Spleen (tissue), 11 donors: ENCODE measurements around the gene G2E3. TPM values are rescaled to one million over a fixed set of nuclear protein-coding genes. Genes with fewer than 3 reads are reported as not detected.
"Not testable (repeated sequence)": the region's sequence is repeated elsewhere in the genome, so short reads cannot be mapped to it uniquely, and the experiment has no call there.

Source experiments
- DNase-seq: peaks from one replicate; pipeline ENCODE4 v3.0.0-alpha.2; 2020
- H3K27ac ChIP-seq, 8 donors: fragments of 200-600 bp; sonication (generic) in 7 of 8; 1 replicate in 4 of 8; 2 replicates in 4 of 8; pipeline versions ENCODE4 v1.5.0 to v1.8.0; 2016 to 2021; ENCODE audit warnings: inconsistent platforms in 4 of 8, mild to moderate bottlenecking in 4 of 8, moderate library complexity in 1 of 8
- H3K27me3 ChIP-seq, 7 donors: fragments of 200-600 bp; sonication (generic) in 6 of 7; replicated peaks in 1 of 7; 1 replicate in 4 of 7; 2 replicates in 3 of 7; pipeline versions ENCODE4 v1.5.0 to v1.8.0; 2016 to 2021; ENCODE audit warnings: inconsistent platforms in 3 of 7, mild to moderate bottlenecking in 1 of 7
- H3K36me3 ChIP-seq, 6 donors: fragments of 200-600 bp; sonication (generic) in 5 of 6; 1 replicate in 4 of 6; 2 replicates in 2 of 6; pipeline versions ENCODE4 v1.5.0 to v1.8.0; 2016 to 2021; ENCODE audit warnings: inconsistent platforms in 2 of 6
- H3K4me1 ChIP-seq, 6 donors: fragments of 200-600 bp; sonication (generic) in 5 of 6; 1 replicate in 3 of 6; 2 replicates in 3 of 6; pipeline versions ENCODE4 v1.5.0 to v1.8.0; 2016 to 2021; ENCODE audit warnings: inconsistent platforms in 3 of 6
- H3K4me3 ChIP-seq, 8 donors: fragments of 200-600 bp; sonication (generic) in 7 of 8; 1 replicate in 4 of 8; 2 replicates in 4 of 8; pipeline versions ENCODE4 v1.5.0 to v1.8.0; 2016 to 2021; ENCODE audit warnings: inconsistent platforms in 4 of 8, mild to moderate bottlenecking in 4 of 8, moderate library complexity in 2 of 8
- H3K9me3 ChIP-seq, 8 donors: fragments of 200-600 bp; sonication (generic) in 7 of 8; 1 replicate in 4 of 8; 2 replicates in 4 of 8; pipeline versions ENCODE4 v1.5.0 to v1.8.0; 2016 to 2021; ENCODE audit warnings: inconsistent platforms in 4 of 8
- CTCF ChIP-seq, 11 experiments: fragments of 200-600 bp in 7 of 11; fragments of 450-650 bp in 4 of 11; sonication (generic) in 4 of 11; IDR thresholded peaks in 8 of 11; conservative IDR thresholded peaks in 3 of 11; 1 replicate in 7 of 11; 2 replicates in 4 of 11; pipeline versions ENCODE4 v1.4.0 to v1.8.0; 2016 to 2021; ENCODE audit warnings: antibody characterized with exemption in 11 of 11, inconsistent platforms in 4 of 11, mild to moderate bottlenecking in 1 of 11
- POLR2A ChIP-seq, 3 donors: fragments of 450-650 bp; IDR thresholded peaks; one replicate each; pipeline ENCODE4 v1.5.1; 2017; ENCODE audit warnings: antibody characterized with exemption in 3 of 3, mild to moderate bottlenecking in 1 of 3
- POLR2AphosphoS5 ChIP-seq, 3 donors: sonication (generic); formaldehyde crosslinking; IDR thresholded peaks; one replicate each; pipeline ENCODE4 v1.5.1; 2017; ENCODE audit warnings: antibody characterized with exemption in 3 of 3
- WGBS, 5 donors: extraction: QIAGEN DNeasy Blood & Tissue Kit in 3 of 5; methylation state at CpG; one replicate each; pipeline versions ENCODE4 v1.1.5 to v1.1.7; 2013 to 2018; 5-methylcytosine and 5-hydroxymethylcytosine counted together
- intact Hi-C: fragments of 100-400 bp; cut with DNase I; formaldehyde crosslinking; loops from one replicate; pipeline ENCODE4 v1.15.0; 2023; ENCODE audit warnings: low total_unique reads
- polyA plus RNA-seq, 3 donors: library from polyadenylated mRNA; stranded (reverse); fragments of 200-250 nt; gene quantifications; one replicate each; pipeline ENCODE4 v1.2.1, GENCODE V29; 2013
- total RNA-seq, 7 donors: library from RNA; depleted of rRNA in 3 of 7; stranded (reverse); fragments of >200 nt in 3 of 7; fragmentation: NEBNext Ultra II Directional in 4 of 7; extraction: Animal tissue kit (Norgen Biotek cat#: 25700) in 4 of 7; gene quantifications; one replicate each; pipeline versions ENCODE4 v1.1.0 to v1.2.1, GENCODE V29; 2016 to 2021
- donor health status: healthy with polysubstance abuse.
- donor health status: DM: no; HTN: no; CAD: no; lungs with moderate emphysema.
- donor health status: DM: no; HTN: no; CAD: no.
- donor health status: Bipolar disorder and iron deficiency.
- donor health status: healthy.
- donor health status: DM: no; HTN: no; CAD: no.
- donor health status: DM: yes; HTN: yes; CAD: no.

G2E3 gene
- total and polyA plus RNA-seq, 10 donors, result 4.6 to 25.4 (median 19.1) TPM

- Histone ChIP-seq H3K9me3 (no peaks in the 10 kb centered on the region), H3K36me3 (peaks cover 4 to 99% (median 55%) of the 10 kb centered on the region in 6 donors), H3K27ac (no peak overlapping the region), H3K27me3 (no peaks in the 10 kb centered on the region), H3K4me3 (no peak overlapping the region), H3K4me1 (no peaks in the 10 kb centered on the region)
- no peak for DNase-seq
- TF ChIP-seq POLR2A (IDR thresholded peaks at IDR 0.05), result no peak
- no peak for TF ChIP-seq POLR2AphosphoS5 (IDR thresholded peaks at IDR 0.05)
- no peak for TF ChIP-seq CTCF (IDR thresholded peaks at IDR 0.05 in 8 of 11, conservative IDR thresholded peaks at IDR 0.05 in 3 of 11)
- intact Hi-C loops, result no loop called here
- 90 to 99% (median 93%) methylated on average over 3 of the region's 3 CpGs for WGBS, 5 donors
Measured at GRCh38 chr14:30603402-30603801, 44.4 kb downstream of the G2E3 start.

GRCh38 chr14:30604696-30605095 is 45.7 kb downstream of the G2E3 start:
- H3K4me1 ChIP-seq, DNase-seq, H3K4me3 ChIP-seq, H3K27me3 ChIP-seq, H3K27ac ChIP-seq, intact Hi-C loops, H3K9me3 ChIP-seq: not testable (repeated sequence)
- WGBS, 5 donors, result 93 to 100% (median 98%) methylated on average over 8 of the region's 8 CpGs
- H3K36me3 ChIP-seq, result peaks cover 4 to 94% (median 47%) of the 10 kb centered on the region in 6 donors

- H3K27ac ChIP-seq, result no peak overlapping the region
- intact Hi-C loops, result no loop called here
- TF ChIP-seq POLR2AphosphoS5 (IDR thresholded peaks at IDR 0.05), result no peak
- no peak for TF ChIP-seq POLR2A (IDR thresholded peaks at IDR 0.05)
- no peak for TF ChIP-seq CTCF (IDR thresholded peaks at IDR 0.05 in 8 of 11, conservative IDR thresholded peaks at IDR 0.05 in 3 of 11)
- H3K4me1 ChIP-seq, result peaks cover 0 to 5% (median 0%) of the 10 kb centered on the region in 6 donors
- 91 to 100% (median 97%) methylated on average over 1 of the region's 1 CpG for WGBS, 5 donors
- no peak for DNase-seq
- H3K9me3 ChIP-seq, result no peaks in the 10 kb centered on the region
- H3K36me3 ChIP-seq, result peaks cover 2 to 84% (median 38%) of the 10 kb centered on the region in 6 donors
- H3K27me3 ChIP-seq, result no peaks in the 10 kb centered on the region
- H3K4me3 ChIP-seq, result no peak overlapping the region
Measured at GRCh38 chr14:30607156-30607780, 48.3 kb downstream of the G2E3 start.

- intact Hi-C loops, result no loop called here
- WGBS, 5 donors, result 94 to 99% (median 95%) methylated on average over 5 of the region's 5 CpGs
Measured at GRCh38 chr14:30608533-30609006, 49.6 kb downstream of the G2E3 start.

More at GRCh38 chr14:30608533-30609006, 49.6 kb downstream of the G2E3 start:
- Histone ChIP-seq H3K9me3 (no peaks in the 10 kb centered on the region), H3K27me3 (no peaks in the 10 kb centered on the region), H3K4me3 (no peak overlapping the region), H3K36me3 (peaks cover 2 to 80% (median 25%) of the 10 kb centered on the region in 6 donors), H3K27ac (no peak overlapping the region), H3K4me1 (peaks cover 0 to 5% (median 0%) of the 10 kb centered on the region in 6 donors)
- DNase-seq, result no peak
- TF ChIP-seq POLR2A (IDR thresholded peaks at IDR 0.05), result no peak
- no peak for TF ChIP-seq POLR2AphosphoS5 (IDR thresholded peaks at IDR 0.05)
- TF ChIP-seq CTCF (IDR thresholded peaks at IDR 0.05 in 8 of 11, conservative IDR thresholded peaks at IDR 0.05 in 3 of 11), result no peak
